Measurements from ENCODE around the gene TXK. TPM values are rescaled to one million over a fixed set of nuclear protein-coding genes. Genes with fewer than 3 reads are reported as not detected.

Gene TXK
- total RNA-seq, 1 experiment from 2014 or later: 2.6 TPM

- Histone ChIP-seq H3K9me3 (ENCODE audit: insufficient read depth, low read depth) (peaks cover 25% of the 10 kb centered on the region; the same call in 1 of the 2 replicates), H3K4me2 (peak overlapping the region; percentile 86), H3K79me2 (ENCODE audit: low read depth) (peaks cover 40% of the 10 kb centered on the region), H3K4me3 (peak overlapping the region; percentile 98), H3K4me1 (replicated peaks; ENCODE audit: insufficient read depth) (peaks cover 32% of the 10 kb centered on the region), H4K20me1 (ENCODE audit: insufficient read depth) (no peaks in the 10 kb centered on the region), H3K27ac (peak overlapping the region; percentile 93), H3F3A (ENCODE audit: insufficient read depth, low read depth) (peaks cover 26% of the 10 kb centered on the region), H3K9me2 (ENCODE audit: insufficient read depth) (no peaks in the 10 kb centered on the region), H2AFZ (peak overlapping the region; percentile 92), H3K36me3 (ENCODE audit: low read depth) (peaks cover 16% of the 10 kb centered on the region; the same call in 1 of the 2 replicates), H3K27me3 (ENCODE audit: insufficient read depth, low read depth) (no peaks in the 10 kb centered on the region)
- CTCF ChIA-PET: no interaction called here
- intact Hi-C loops (cut with micrococcal nuclease; ENCODE audit: unreplicated experiment): loop anchor here (2.0 to 10.0 kb wide), 3 partner anchors 112 to 268 kb away; no protein-coding TSS in a partner anchor
- TF ChIP-seq EZH2 (IDR thresholded peaks at IDR 0.05; ENCODE audit: low read depth) (no peak), CTCF (conservative IDR thresholded peaks at IDR 0.05) (no peak)
- POLR2A ChIA-PET (ENCODE audit: unreplicated experiment): no interaction called here
- peak; percentile 66 to 72 for DNase-seq
- TSS peak; percentile 60 for BruUV-seq (replicated peaks)
These were observed 116.9 kb downstream of the TXK start for GRCh38 chr4:48017108-48017571.

Other genes with a start within 250 kb of the TXK start
- 15.5 and 15.7 TPM in 2 replicates for gene NFXL1, start 219.7 kb downstream of the TXK start, total RNA-seq (2021)
- gene CNGA1, start 117.6 kb downstream of the TXK start, total RNA-seq (2021): 1.4 and 1.8 TPM in 2 replicates
- gene NIPAL1, start 117.5 kb downstream of the TXK start, total RNA-seq (2021): 7.0 and 8.2 TPM in 2 replicates
- gene TEC, start 135.6 kb upstream of the TXK start, total RNA-seq (2021): 6.2 and 6.6 TPM in 2 replicates
- gene SLAIN2, start 207.3 kb upstream of the TXK start, total RNA-seq (2021): 31.5 and 70.4 TPM in 2 replicates